SK-N-SH (cell line): Measurements from ENCODE around the gene PEPD. TPM values are rescaled to one million over a fixed set of nuclear protein-coding genes. Genes with fewer than 3 reads are reported as not detected.

Source experiments
- CTCF ChIA-PET: fragments of 300-600, 350-600 bp; formaldehyde crosslinking; extraction: SDS; loops from one replicate; lab custom pipeline; 2021; lab: Yijun Ruan, JAX
- POLR2A ChIA-PET: fragments of 350-600 bp; sonication (Branson Sonifier 250); formaldehyde crosslinking; extraction: SDS; loops from one replicate; lab custom pipeline; 2020; ENCODE audit warnings: antibody characterized with exemption, inconsistent platforms; lab: Yijun Ruan, JAX
- DNase-seq: peaks from one replicate; pipeline ENCODE4 v3.0.0; 2012
- H2AFZ ChIP-seq: fragments of 200-600 bp; sonication (generic); 2 replicates; pipeline ENCODE4 v1.8.1; 2016; ENCODE audit warnings: antibody characterized with exemption, mild to moderate bottlenecking, low read depth
- H3F3A ChIP-seq: fragments of 200-600 bp; sonication (generic); replicated peaks from 2 replicates; pipeline ENCODE3; 2016; ENCODE audit warnings: antibody characterized with exemption, mild to moderate bottlenecking; ENCODE audit not compliant: insufficient read depth
- H3K27ac ChIP-seq, 2 experiments: fragments of 200-500 bp in 1 of 2; fragments of 200-600 bp in 1 of 2; sonication (Bioruptor generic) in 1 of 2; sonication (generic), shearing (Covaris generic) in 1 of 2; 2 replicates each; pipeline versions ENCODE4 v1.5.1 to v1.6.1; 2014 to 2016; ENCODE audit warnings: low read depth in 2 of 2, inconsistent platforms in 1 of 2, low read length in 1 of 2, mild to moderate bottlenecking in 1 of 2, mixed read lengths in 1 of 2
- H3K27me3 ChIP-seq: fragments of 200-600 bp; sonication (generic), shearing (Covaris generic); 2 replicates; pipeline ENCODE4 v1.6.1; 2016; ENCODE audit warnings: mixed run types; ENCODE audit not compliant: insufficient read depth
- H3K36me3 ChIP-seq, 2 experiments: fragments of 200-500 bp in 1 of 2; fragments of 200-600 bp in 1 of 2; sonication (Bioruptor generic) in 1 of 2; sonication (generic) in 1 of 2; replicated peaks in 1 of 2; 2 replicates each; pipeline versions ENCODE3 to v1.5.1; 2014 to 2016; ENCODE audit warnings: low read length in 1 of 2, mild to moderate bottlenecking in 1 of 2; ENCODE audit not compliant: insufficient read depth in 2 of 2, control insufficient read depth in 1 of 2
- H3K4me1 ChIP-seq, 2 experiments: fragments of 200-500 bp in 1 of 2; fragments of 200-600 bp in 1 of 2; sonication (Bioruptor generic) in 1 of 2; sonication (generic), shearing (Covaris generic) in 1 of 2; 2 replicates each; pipeline versions ENCODE4 v1.5.1 to v1.6.1; 2014 to 2016; ENCODE audit warnings: low read depth in 1 of 2, low read length in 1 of 2, mixed run types in 1 of 2; ENCODE audit not compliant: insufficient read depth in 2 of 2, control insufficient read depth in 1 of 2
- H3K4me2 ChIP-seq: fragments of 200-600 bp; sonication (generic), shearing (Covaris generic); 2 replicates; pipeline ENCODE4 v1.6.1; 2017; ENCODE audit warnings: mixed run types
- H3K4me3 ChIP-seq, 2 experiments: fragments of 200-500 bp in 1 of 2; fragments of 200-600 bp in 1 of 2; sonication (Bioruptor generic) in 1 of 2; sonication (generic), shearing (Covaris generic) in 1 of 2; 2 replicates each; pipeline versions ENCODE4 v1.5.1 to v1.8.1; 2014 to 2016; ENCODE audit warnings: low read depth in 2 of 2, inconsistent platforms in 1 of 2, low read length in 1 of 2, mild to moderate bottlenecking in 1 of 2, mixed read lengths in 1 of 2, moderate library complexity in 1 of 2
- H3K79me2 ChIP-seq: fragments of 200-600 bp; sonication (generic); 2 replicates; pipeline ENCODE4 v1.8.1; 2017; ENCODE audit warnings: mild to moderate bottlenecking; ENCODE audit not compliant: insufficient read depth
- H3K9ac ChIP-seq: fragments of 200-600 bp; sonication (generic); 2 replicates; pipeline ENCODE4 v1.6.1; 2017; ENCODE audit warnings: mixed run types
- H3K9me2 ChIP-seq: fragments of 200-600 bp; sonication (generic); 2 replicates; pipeline ENCODE4 v1.6.1; 2017; ENCODE audit warnings: mixed run types
- H3K9me3 ChIP-seq: fragments of 200-600 bp; sonication (generic); 2 replicates; pipeline ENCODE4 v1.6.1; 2017; ENCODE audit warnings: mixed run types, mild to moderate bottlenecking, moderate library complexity
- H4K20me1 ChIP-seq: fragments of 200-600 bp; sonication (generic); 2 replicates; pipeline ENCODE4 v1.6.1; 2017; ENCODE audit warnings: mild to moderate bottlenecking, mixed run types; ENCODE audit not compliant: insufficient read depth
- EZH2phosphoT487 ChIP-seq: fragments of 200-600 bp; sonication (generic); IDR thresholded peaks from 2 replicates; pipeline ENCODE4 v1.6.1; 2017; ENCODE audit warnings: low read depth, mixed run types, mild to moderate bottlenecking, antibody characterized with exemption, moderate library complexity, borderline replicate concordance
- JUND ChIP-seq: IDR thresholded peaks from 2 replicates; pipeline ENCODE4 v1.4.0; 2012
- MAX ChIP-seq: IDR thresholded peaks from 2 replicates; pipeline ENCODE4 v1.4.0; 2012; ENCODE audit warnings: low read depth
- MEF2A ChIP-seq: IDR thresholded peaks from 2 replicates; pipeline ENCODE4 v1.4.0; 2012; ENCODE audit warnings: low read depth, borderline replicate concordance
- NFIC ChIP-seq: IDR thresholded peaks from 2 replicates; pipeline ENCODE4 v1.4.0; 2012; ENCODE audit warnings: borderline replicate concordance
- RAD21 ChIP-seq: IDR thresholded peaks from 2 replicates; pipeline ENCODE4 v1.6.1; 2012; ENCODE audit warnings: mild to moderate bottlenecking, low read length
- RCOR1 ChIP-seq: fragments of 150-350 bp; IDR thresholded peaks from 2 replicates; pipeline ENCODE4 v1.6.1; 2017; ENCODE audit warnings: antibody characterized with exemption, low read length
- REST ChIP-seq: IDR thresholded peaks from 2 replicates; pipeline ENCODE4 v1.6.1; 2012; ENCODE audit warnings: mild to moderate bottlenecking, low read depth, low read length, moderate library complexity
- SMC3 ChIP-seq: IDR thresholded peaks from 2 replicates; pipeline ENCODE4 v1.6.1; 2012; ENCODE audit warnings: low read depth, low read length, improper control_type of control experiment
- TAF1 ChIP-seq: IDR thresholded peaks from 2 replicates; pipeline ENCODE4 v1.6.1; 2012; ENCODE audit warnings: low read depth, mild to moderate bottlenecking, low read length, moderate library complexity, borderline replicate concordance
- USF1 ChIP-seq: IDR thresholded peaks from 2 replicates; pipeline ENCODE4 v1.4.0; 2012; ENCODE audit warnings: low read depth, borderline replicate concordance
- USF2 ChIP-seq: fragments of 150-350 bp; IDR thresholded peaks from 2 replicates; pipeline ENCODE4 v1.6.1; 2017; ENCODE audit warnings: antibody characterized with exemption, low read length, low read depth, borderline replicate concordance
- WGBS: methylation state at CpG from one replicate; pipeline ENCODE4 v1.1.6; 2017; ENCODE audit warnings: low lambda C conversion rate; 5-methylcytosine and 5-hydroxymethylcytosine counted together
- polyA plus RNA-seq, 3 experiments: library from polyadenylated mRNA; depleted of rRNA; stranded (reverse); fragments of >200 nt; gene quantifications; 2 replicates each; pipeline ENCODE4 v1.2.3, GENCODE V29; 2012

Gene PEPD
- polyA plus RNA-seq, 1 of the 3 experiments (the other 2 are of a cell fraction), result 88.9 TPM

- CTCF ChIA-PET, result interaction anchor here (1.1 to 22.5 kb wide), 6 partner anchors 7 to 379 kb away, joined by 4 to 511 read pairs (median 8); partner anchors contain the start of gene CEBPA
- no peaks in the 10 kb centered on the region for H3K9me2 ChIP-seq
These were observed 122.4 kb downstream of the PEPD start for GRCh38 chr19:33399081-33399744.

More at GRCh38 chr19:33399081-33399744, 122.4 kb downstream of the PEPD start:
- no peak for DNase-seq
- TF ChIP-seq RAD21, result no peak
- TF ChIP-seq MEF2A, result no peak
- no peak for TF ChIP-seq MAX
- TF ChIP-seq NFIC, result no peak
- no peak for TF ChIP-seq REST
- TF ChIP-seq USF1, result no peak
- no peak for TF ChIP-seq RCOR1
- TF ChIP-seq EZH2phosphoT487, result no peak
- no peak for TF ChIP-seq JUND
- no peak for TF ChIP-seq TAF1
- TF ChIP-seq SMC3, result no peak
- no peak for TF ChIP-seq USF2
- Histone ChIP-seq H3K9ac (no peak overlapping the region), H3K4me3 (no peak overlapping the region), H3F3A (no peaks in the 10 kb centered on the region), H3K36me3 (no peaks in the 10 kb centered on the region), H3K27me3 (no peaks in the 10 kb centered on the region), H3K9me3 (no peaks in the 10 kb centered on the region), H4K20me1 (no peaks in the 10 kb centered on the region), H2AFZ (no peak overlapping the region), H3K79me2 (no peaks in the 10 kb centered on the region), H3K4me1 (no peaks in the 10 kb centered on the region; a peak in 1 of 4 replicates), H3K4me2 (no peak overlapping the region), H3K27ac (no peak overlapping the region)
- WGBS, result 95% methylated on average over 20 of the region's 28 CpGs
- POLR2A ChIA-PET, result no interaction called here
